NB4 (cell line): ENCODE measurements around the gene USP28.

Source experiments
- CTCF ChIP-seq: IDR thresholded peaks from one replicate; pipeline ENCODE4 v1.5.1; 2012; ENCODE audit warnings: low read depth, low read length
- MAX ChIP-seq: IDR thresholded peaks from 2 replicates; pipeline ENCODE4 v1.6.1; 2011; ENCODE audit warnings: low read depth, low read length
- MYC ChIP-seq: IDR thresholded peaks from 2 replicates; pipeline ENCODE4 v1.6.1; 2011; ENCODE audit warnings: low read depth, low read length
- POLR2A ChIP-seq: IDR thresholded peaks from 2 replicates; pipeline ENCODE4 v1.6.1; 2011; ENCODE audit warnings: mild to moderate bottlenecking; ENCODE audit not compliant: insufficient read length; ENCODE audit errors: extremely low read depth

- no peak for TF ChIP-seq POLR2A
- TF ChIP-seq CTCF, result no peak
- no peak for TF ChIP-seq MAX
- no peak for TF ChIP-seq MYC
Observed at GRCh38 chr11:113817626-113818025, 57.7 kb downstream of the USP28 start.
